Hepatocyte (in vitro differentiated cells): ENCODE measurements around the gene CCBE1. TPM values are rescaled to one million over a fixed set of nuclear protein-coding genes. Genes with fewer than 3 reads are reported as not detected.

Source experiments
- DNase-seq: peaks from one replicate; pipeline ENCODE4 v3.0.0-alpha.2; 2016; ENCODE audit warnings: low spot score
- H2AFZ ChIP-seq: fragments of 200-600 bp; sonication (generic); 2 replicates; pipeline ENCODE4 v1.6.0; 2016; ENCODE audit warnings: antibody characterized with exemption, mild to moderate bottlenecking
- H3K27ac ChIP-seq: fragments of 200-600 bp; sonication (generic); 2 replicates; pipeline ENCODE4 v1.5.1; 2016; ENCODE audit warnings: mild to moderate bottlenecking
- H3K27me3 ChIP-seq: fragments of 200-600 bp; sonication (generic); 2 replicates; pipeline ENCODE4 v1.6.1; 2016
- H3K36me3 ChIP-seq: fragments of 200-600 bp; sonication (generic); replicated peaks from 2 replicates; pipeline ENCODE4 v1.5.1; 2016; ENCODE audit warnings: low read depth; ENCODE audit not compliant: insufficient read depth
- H3K4me1 ChIP-seq: fragments of 200-600 bp; sonication (generic); 2 replicates; pipeline ENCODE4 v1.5.1; 2016; ENCODE audit warnings: mild to moderate bottlenecking, moderate library complexity; ENCODE audit not compliant: insufficient read depth
- H3K4me2 ChIP-seq: fragments of 200-600 bp; sonication (generic); 2 replicates; pipeline ENCODE4 v1.6.0; 2016
- H3K4me3 ChIP-seq: fragments of 200-600 bp; sonication (generic); 2 replicates; pipeline ENCODE4 v1.5.1; 2016; ENCODE audit warnings: mild to moderate bottlenecking
- H3K79me2 ChIP-seq: fragments of 200-600 bp; sonication (generic); 2 replicates; pipeline ENCODE4 v1.6.0; 2017; ENCODE audit warnings: mild to moderate bottlenecking
- H3K9me2 ChIP-seq: fragments of 200-600 bp; sonication (generic); replicated peaks from 2 replicates; pipeline ENCODE4 v1.6.0; 2017; ENCODE audit warnings: mild to moderate bottlenecking; ENCODE audit not compliant: insufficient read depth
- H3K9me3 ChIP-seq: fragments of 200-600 bp; sonication (generic); 2 replicates; pipeline ENCODE4 v1.5.1; 2016; ENCODE audit warnings: low read depth, mild to moderate bottlenecking
- H4K20me1 ChIP-seq: fragments of 200-600 bp; sonication (generic); 2 replicates; pipeline ENCODE4 v1.6.0; 2016; ENCODE audit warnings: mild to moderate bottlenecking; ENCODE audit not compliant: insufficient read depth, poor library complexity, severe bottlenecking
- EZH2 ChIP-seq: fragments of 200-600 bp; sonication (generic); IDR thresholded peaks from 2 replicates; pipeline ENCODE4 v1.6.1; 2016; ENCODE audit warnings: antibody characterized with exemption, mild to moderate bottlenecking, borderline replicate concordance
- EZH2phosphoT487 ChIP-seq: fragments of 200-600 bp; sonication (generic); IDR thresholded peaks from one replicate; pipeline ENCODE4 v1.6.1; 2018; ENCODE audit warnings: antibody characterized with exemption, mild to moderate bottlenecking, low read depth, moderate library complexity; ENCODE audit not compliant: unreplicated experiment, severe bottlenecking
- WGBS: methylation state at CpG from one replicate; pipeline ENCODE4 v1.1.6; 2016; ENCODE audit warnings: low lambda C conversion rate; ENCODE audit errors: missing lambda C conversion rate; 5-methylcytosine and 5-hydroxymethylcytosine counted together
- polyA plus RNA-seq: library from polyadenylated mRNA; unstranded; fragments of >200 nt; fragmentation: Nextera tagmentation; extraction: Ambion mirVana; gene quantifications from 2 replicates; pipeline ENCODE4 v1.2.1, GENCODE V29; 2016
- total RNA-seq: library from RNA; depleted of rRNA; stranded (reverse); fragments of >200 nt; gene quantifications from 2 replicates; pipeline ENCODE4 v1.2.3, GENCODE V29; 2014
- TF ChIP-seq, protein P1 (sequence below): fragments of 200-600 bp; sonication (generic); IDR thresholded peaks from 2 replicates; pipeline ENCODE4 v1.5.1; 2016; ENCODE audit warnings: antibody characterized with exemption, mild to moderate bottlenecking; ENCODE audit not compliant: poor library complexity

CCBE1 gene
- total and polyA plus RNA-seq, 2 experiments from 2014 or later: 3.1 to 9.2 TPM

DNA sequence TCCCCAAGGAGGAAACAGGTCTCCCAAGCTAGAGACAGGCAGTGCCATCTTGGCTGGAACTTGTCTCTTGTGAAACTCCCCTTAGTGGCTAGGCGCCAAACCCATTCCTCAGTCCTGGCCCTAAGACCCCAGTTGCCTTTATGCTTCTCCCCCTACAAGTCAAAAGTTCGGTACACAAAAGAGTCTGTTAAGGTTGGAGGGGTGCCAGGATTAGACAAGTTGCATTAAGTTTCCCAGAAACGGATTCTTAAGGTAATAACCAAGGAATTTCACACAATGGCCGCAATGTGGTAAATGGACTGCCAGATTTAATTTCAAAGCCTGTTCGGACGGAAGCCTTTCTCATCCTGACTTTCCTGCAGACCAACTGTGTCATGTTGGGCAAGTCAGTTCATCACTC is 80.7 kb downstream of the CCBE1 start:
- H3K9me3 ChIP-seq: no peaks in the 10 kb centered on the region
- H3K27ac ChIP-seq: no peak overlapping the region
- TF ChIP-seq EZH2phosphoT487 (no peak), EZH2 (no peak)
- TF ChIP-seq, protein P1, sequence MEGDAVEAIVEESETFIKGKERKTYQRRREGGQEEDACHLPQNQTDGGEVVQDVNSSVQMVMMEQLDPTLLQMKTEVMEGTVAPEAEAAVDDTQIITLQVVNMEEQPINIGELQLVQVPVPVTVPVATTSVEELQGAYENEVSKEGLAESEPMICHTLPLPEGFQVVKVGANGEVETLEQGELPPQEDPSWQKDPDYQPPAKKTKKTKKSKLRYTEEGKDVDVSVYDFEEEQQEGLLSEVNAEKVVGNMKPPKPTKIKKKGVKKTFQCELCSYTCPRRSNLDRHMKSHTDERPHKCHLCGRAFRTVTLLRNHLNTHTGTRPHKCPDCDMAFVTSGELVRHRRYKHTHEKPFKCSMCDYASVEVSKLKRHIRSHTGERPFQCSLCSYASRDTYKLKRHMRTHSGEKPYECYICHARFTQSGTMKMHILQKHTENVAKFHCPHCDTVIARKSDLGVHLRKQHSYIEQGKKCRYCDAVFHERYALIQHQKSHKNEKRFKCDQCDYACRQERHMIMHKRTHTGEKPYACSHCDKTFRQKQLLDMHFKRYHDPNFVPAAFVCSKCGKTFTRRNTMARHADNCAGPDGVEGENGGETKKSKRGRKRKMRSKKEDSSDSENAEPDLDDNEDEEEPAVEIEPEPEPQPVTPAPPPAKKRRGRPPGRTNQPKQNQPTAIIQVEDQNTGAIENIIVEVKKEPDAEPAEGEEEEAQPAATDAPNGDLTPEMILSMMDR: no peak
- DNase-seq: no peak
- no peaks in the 10 kb centered on the region for H4K20me1 ChIP-seq
- peaks cover 14% of the 10 kb centered on the region for H3K27me3 ChIP-seq
- H3K9me2 ChIP-seq: no peaks in the 10 kb centered on the region
- no peak overlapping the region for H3K4me3 ChIP-seq
- H3K79me2 ChIP-seq: no peaks in the 10 kb centered on the region
- H3K36me3 ChIP-seq: no peaks in the 10 kb centered on the region
- 66% methylated on average over 6 of the region's 6 CpGs for WGBS
- no peak overlapping the region for H2AFZ ChIP-seq
- H3K4me1 ChIP-seq: peaks cover 19% of the 10 kb centered on the region
- H3K4me2 ChIP-seq: no peak overlapping the region

DNA sequence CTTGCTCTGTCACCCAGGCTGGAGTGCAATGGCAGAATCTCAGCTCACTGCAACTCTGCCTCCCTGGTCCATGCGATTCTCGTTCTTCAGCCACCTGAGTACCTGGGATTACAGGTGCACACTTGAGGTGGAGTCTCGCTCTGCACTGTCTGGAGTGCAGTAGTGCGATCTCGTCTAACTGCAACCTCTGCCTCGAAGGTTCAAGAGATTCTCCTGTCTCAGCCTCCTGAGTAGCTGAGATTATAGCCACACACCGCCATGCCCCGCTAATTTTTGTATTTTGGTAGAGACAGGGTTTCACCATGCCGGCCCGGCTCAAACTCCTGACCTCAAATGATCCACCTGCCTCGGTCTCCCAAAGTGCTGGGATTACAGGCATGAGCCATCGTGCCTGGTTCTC is 83.3 kb downstream of the CCBE1 start:
- TF ChIP-seq EZH2phosphoT487: no peak
- no peak for TF ChIP-seq EZH2
- TF ChIP-seq, protein P1: no peak
- Histone ChIP-seq H3K27me3 (peaks cover 4% of the 10 kb centered on the region), H3K4me1 (peaks cover 19% of the 10 kb centered on the region), H3K79me2 (no peaks in the 10 kb centered on the region), H3K4me2 (no peak overlapping the region), H3K27ac (no peak overlapping the region), H3K9me3 (no peaks in the 10 kb centered on the region), H3K9me2 (no peaks in the 10 kb centered on the region), H3K36me3 (no peaks in the 10 kb centered on the region), H3K4me3 (no peak overlapping the region), H2AFZ (no peak overlapping the region), H4K20me1 (no peaks in the 10 kb centered on the region)
- 96% methylated on average over 12 of the region's 12 CpGs for WGBS
- DNase-seq: no peak

DNA sequence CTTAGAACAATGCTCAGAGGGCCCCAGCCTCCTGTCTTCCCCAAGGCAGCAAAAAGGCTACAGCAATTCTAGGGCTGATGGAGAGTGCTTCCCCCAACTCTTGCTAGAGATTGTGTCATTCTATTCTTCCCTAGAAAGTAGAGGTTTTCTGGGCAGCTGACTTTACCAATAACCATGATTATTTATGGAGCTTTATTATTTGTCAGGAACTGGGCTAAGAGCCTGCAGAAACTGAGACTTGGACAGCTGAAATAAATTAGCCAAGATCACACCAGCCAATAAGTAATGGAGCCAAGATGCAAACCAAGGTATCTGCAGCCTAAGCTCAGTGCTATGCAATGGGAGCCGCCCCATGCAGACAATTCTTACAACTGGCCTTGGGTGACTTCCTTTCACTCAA is 84.8 kb downstream of the CCBE1 start:
- H4K20me1 ChIP-seq: no peaks in the 10 kb centered on the region
- H3K27me3 ChIP-seq: peaks cover 4% of the 10 kb centered on the region
- H3K36me3 ChIP-seq: no peaks in the 10 kb centered on the region
- no peaks in the 10 kb centered on the region for H3K9me3 ChIP-seq
- DNase-seq: no peak
- no peaks in the 10 kb centered on the region for H3K79me2 ChIP-seq
- no peak for TF ChIP-seq EZH2phosphoT487
- no peak for TF ChIP-seq EZH2
- no peak overlapping the region for H2AFZ ChIP-seq
- H3K4me1 ChIP-seq: peaks cover 13% of the 10 kb centered on the region
- no peak overlapping the region for H3K27ac ChIP-seq
- H3K4me3 ChIP-seq: no peak overlapping the region
- H3K4me2 ChIP-seq: no peak overlapping the region
- 83% methylated on average over 1 of the region's 1 CpG for WGBS
- H3K9me2 ChIP-seq: no peaks in the 10 kb centered on the region

DNA sequence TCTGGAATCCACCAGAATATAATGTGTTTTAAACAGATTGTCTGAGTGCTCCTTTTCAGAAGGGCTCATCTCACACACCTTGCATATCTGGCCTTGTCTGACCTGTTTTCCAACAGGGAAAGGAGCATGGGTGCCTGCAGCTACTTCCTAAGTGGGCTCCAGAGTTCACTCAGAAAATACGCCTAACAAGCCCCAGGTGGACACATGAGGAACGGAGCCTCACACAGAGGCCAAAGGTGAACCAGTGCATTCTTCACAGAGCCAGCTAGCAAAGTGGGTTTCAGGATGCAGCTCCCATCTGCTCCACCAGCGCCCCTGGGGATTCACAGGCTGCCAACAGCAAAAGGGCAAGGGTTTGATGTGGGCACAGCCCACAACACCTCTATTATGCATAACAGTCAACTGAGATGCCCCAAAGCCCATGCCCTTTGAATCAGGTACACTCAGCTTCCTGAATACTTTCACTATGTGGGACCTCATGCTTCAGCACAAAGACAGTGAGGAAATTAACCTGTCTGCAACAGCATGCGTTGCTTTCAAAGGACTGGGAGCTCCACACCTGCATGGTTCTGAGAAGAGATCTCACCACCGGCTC is 86.6 kb downstream of the CCBE1 start:
- Histone ChIP-seq H3K36me3 (no peaks in the 10 kb centered on the region), H3K79me2 (no peaks in the 10 kb centered on the region)

More for the DNA sequence above, 86.6 kb downstream of the CCBE1 start:
- no peak overlapping the region for H3K4me2 ChIP-seq
- H3K9me3 ChIP-seq: no peaks in the 10 kb centered on the region
- peaks cover 17% of the 10 kb centered on the region for H3K4me1 ChIP-seq
- H3K27ac ChIP-seq: no peak overlapping the region
- no peaks in the 10 kb centered on the region for H4K20me1 ChIP-seq
- no peak overlapping the region for H3K4me3 ChIP-seq
- 86% methylated on average over 5 of the region's 5 CpGs for WGBS
- H3K9me2 ChIP-seq: no peaks in the 10 kb centered on the region
- TF ChIP-seq, protein P1: no peak
- TF ChIP-seq EZH2 (no peak), EZH2phosphoT487 (no peak)
- H3K27me3 ChIP-seq: no peaks in the 10 kb centered on the region
- no peak for DNase-seq
- H2AFZ ChIP-seq: no peak overlapping the region
